Endodermal cell (in vitro differentiated cells): ENCODE data around the gene SCN9A. TPM values are rescaled to one million over a fixed set of nuclear protein-coding genes. Genes with fewer than 3 reads are reported as not detected.

Experiments
- DNase-seq: peaks from one replicate; pipeline ENCODE4 v3.0.0-alpha.2; 2017
- H3K27ac ChIP-seq: 2 replicates; pipeline ENCODE4 v1.5.1; 2013; ENCODE audit warnings: mild to moderate bottlenecking, low read depth, low read length, moderate library complexity
- H3K27me3 ChIP-seq: 2 replicates; pipeline ENCODE4 v1.6.1; 2013; ENCODE audit warnings: mild to moderate bottlenecking, low read length, moderate library complexity; ENCODE audit not compliant: insufficient read depth, control insufficient read depth, poor library complexity, severe bottlenecking
- H3K36me3 ChIP-seq: 2 replicates; pipeline ENCODE4 v1.7.0; 2013; ENCODE audit warnings: mild to moderate bottlenecking, low read length, moderate library complexity; ENCODE audit not compliant: control insufficient read depth, insufficient read depth
- H3K4me1 ChIP-seq: one replicate; pipeline ENCODE4 v1.7.0; 2013; ENCODE audit warnings: low read length; ENCODE audit not compliant: control insufficient read depth, insufficient read depth
- H3K4me3 ChIP-seq: 2 replicates; pipeline ENCODE4 v1.5.1; 2013; ENCODE audit warnings: mild to moderate bottlenecking, low read length, moderate library complexity
- H3K9ac ChIP-seq: 2 replicates; pipeline ENCODE4 v1.6.1; 2013; ENCODE audit warnings: mild to moderate bottlenecking, low read length, moderate library complexity; ENCODE audit not compliant: poor library complexity, severe bottlenecking; ENCODE audit errors: extremely low read depth
- H3K9me3 ChIP-seq: 2 replicates; pipeline ENCODE4 v1.6.1; 2013; ENCODE audit warnings: mild to moderate bottlenecking, low read length, moderate library complexity; ENCODE audit not compliant: control insufficient read depth
- H3K27ac Mint-ChIP-seq: 2 replicates; pipeline ENCODE4 v1.8.0; 2020; ENCODE audit warnings: mixed read lengths
- H3K27me3 Mint-ChIP-seq: 2 replicates; pipeline ENCODE4 v1.8.0; 2021; ENCODE audit warnings: mild to moderate bottlenecking, mixed read lengths; ENCODE audit not compliant: insufficient read depth
- H3K36me3 Mint-ChIP-seq: 2 replicates; pipeline ENCODE4 v1.8.0; 2020; ENCODE audit warnings: low read depth, mixed read lengths
- H3K4me1 Mint-ChIP-seq: 2 replicates; pipeline ENCODE4 v1.8.0; 2020; ENCODE audit warnings: mixed read lengths
- H3K4me3 Mint-ChIP-seq: 2 replicates; pipeline ENCODE4 v1.8.0; 2020; ENCODE audit warnings: mild to moderate bottlenecking, moderate library complexity, mixed read lengths
- H3K9me3 Mint-ChIP-seq: 2 replicates; pipeline ENCODE4 v1.8.0; 2020; ENCODE audit warnings: mild to moderate bottlenecking, mixed read lengths
- WGBS, 2 experiments: methylation state at CpG; one replicate each; pipeline versions ENCODE4 v1.1.5 to v1.1.7; 2013; ENCODE audit warnings: missing lambda C conversion rate in 2 of 2, mixed read lengths in 1 of 2; ENCODE audit not compliant: insufficient coverage in 1 of 2, insufficient read length in 1 of 2; 5-methylcytosine and 5-hydroxymethylcytosine counted together
- total RNA-seq, 2 donors: library from RNA; stranded (reverse); fragmentation: NEBNext Ultra II Directional in 1 of 2; extraction: Animal tissue kit (Norgen Biotek cat#: 25700) in 1 of 2; gene quantifications; 2 replicates in 1 of 2; 3 replicates in 1 of 2; pipeline ENCODE4 v1.2.1, GENCODE V29; 2021
- TF ChIP-seq, protein P1 (sequence below): fragments of 200-600 bp; sonication (generic); conservative IDR thresholded peaks from 2 replicates; pipeline ENCODE4 v1.5.0; 2021; ENCODE audit warnings: antibody characterized with exemption, mild to moderate bottlenecking

SCN9A gene
- total RNA-seq, 2 donors from 2014 or later: 0.13 to 0.35 TPM

- Histone ChIP-seq H3K27me3 (no peaks in the 10 kb centered on the region), H3K4me3 (no peak overlapping the region), H3K27ac (no peak overlapping the region), H3K36me3 (no peaks in the 10 kb centered on the region), H3K4me1 (no peaks in the 10 kb centered on the region), H3K9ac (no peak overlapping the region), H3K9me3 (no peaks in the 10 kb centered on the region)
- TF ChIP-seq, protein P1, sequence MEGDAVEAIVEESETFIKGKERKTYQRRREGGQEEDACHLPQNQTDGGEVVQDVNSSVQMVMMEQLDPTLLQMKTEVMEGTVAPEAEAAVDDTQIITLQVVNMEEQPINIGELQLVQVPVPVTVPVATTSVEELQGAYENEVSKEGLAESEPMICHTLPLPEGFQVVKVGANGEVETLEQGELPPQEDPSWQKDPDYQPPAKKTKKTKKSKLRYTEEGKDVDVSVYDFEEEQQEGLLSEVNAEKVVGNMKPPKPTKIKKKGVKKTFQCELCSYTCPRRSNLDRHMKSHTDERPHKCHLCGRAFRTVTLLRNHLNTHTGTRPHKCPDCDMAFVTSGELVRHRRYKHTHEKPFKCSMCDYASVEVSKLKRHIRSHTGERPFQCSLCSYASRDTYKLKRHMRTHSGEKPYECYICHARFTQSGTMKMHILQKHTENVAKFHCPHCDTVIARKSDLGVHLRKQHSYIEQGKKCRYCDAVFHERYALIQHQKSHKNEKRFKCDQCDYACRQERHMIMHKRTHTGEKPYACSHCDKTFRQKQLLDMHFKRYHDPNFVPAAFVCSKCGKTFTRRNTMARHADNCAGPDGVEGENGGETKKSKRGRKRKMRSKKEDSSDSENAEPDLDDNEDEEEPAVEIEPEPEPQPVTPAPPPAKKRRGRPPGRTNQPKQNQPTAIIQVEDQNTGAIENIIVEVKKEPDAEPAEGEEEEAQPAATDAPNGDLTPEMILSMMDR: no peak
- Mint-ChIP-seq H3K4me1 (peaks cover 11% of the 10 kb centered on the region), H3K36me3 (no peaks in the 10 kb centered on the region), H3K9me3 (no peaks in the 10 kb centered on the region), H3K4me3 (no peak overlapping the region), H3K27ac (no peak overlapping the region), H3K27me3 (no peaks in the 10 kb centered on the region)
- WGBS, 2 experiments: 95% methylated on average over 6 of the region's 6 CpGs; no CpG with 5 or more reads in 1 of the 2 experiments
- no peak for DNase-seq
Observed at GRCh38 chr2:166270376-166270775, 105.4 kb downstream of the SCN9A start.

DNA sequence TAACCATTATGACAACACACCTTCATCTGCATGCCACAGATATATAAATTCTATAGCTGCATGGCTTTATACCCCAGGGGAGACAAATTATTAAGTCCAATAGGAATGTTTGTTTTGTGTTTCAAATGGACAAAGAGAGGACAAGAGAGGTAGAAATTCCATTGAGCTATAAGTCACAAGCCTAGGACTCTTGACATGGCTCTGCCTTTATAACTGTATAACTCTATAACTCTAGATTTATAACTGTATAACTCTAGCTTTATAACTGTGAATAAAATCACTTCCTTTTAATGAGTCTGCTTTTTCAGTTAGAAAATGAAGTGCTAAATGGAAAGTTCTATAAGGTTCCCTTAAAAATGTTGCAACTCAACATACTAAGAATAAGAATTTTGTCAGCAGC, 106.4 kb downstream of the SCN9A start:
- Mint-ChIP-seq H3K9me3 (no peaks in the 10 kb centered on the region), H3K4me3 (no peak overlapping the region)

DNA sequence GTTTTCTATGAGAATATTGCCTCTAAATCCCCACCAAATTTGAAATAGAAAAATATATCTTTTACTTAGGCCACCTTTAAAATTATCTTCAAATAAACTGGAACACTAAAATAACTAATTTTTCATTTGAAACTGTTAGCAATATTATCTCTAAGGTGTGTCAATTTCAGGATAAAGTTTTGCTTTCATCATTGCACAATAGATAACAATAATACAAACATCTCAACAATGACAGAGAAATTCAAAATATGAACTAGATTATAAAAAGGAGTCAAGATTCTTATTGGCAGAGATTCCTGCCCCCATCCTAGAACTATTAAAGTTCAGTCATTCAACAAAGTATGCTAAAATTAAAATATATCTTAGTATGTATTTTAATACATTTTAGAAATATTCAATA, 117.9 kb downstream of the SCN9A start:
- Mint-ChIP-seq H3K4me1 (no peaks in the 10 kb centered on the region), H3K4me3 (no peak overlapping the region), H3K36me3 (no peaks in the 10 kb centered on the region), H3K27me3 (no peaks in the 10 kb centered on the region), H3K9me3 (no peaks in the 10 kb centered on the region), H3K27ac (no peak overlapping the region)
- Histone ChIP-seq H3K9ac (no peak overlapping the region), H3K27me3 (no peaks in the 10 kb centered on the region), H3K36me3 (no peaks in the 10 kb centered on the region), H3K4me3 (no peak overlapping the region), H3K27ac (no peak overlapping the region), H3K4me1 (no peaks in the 10 kb centered on the region), H3K9me3 (no peaks in the 10 kb centered on the region)
- TF ChIP-seq, protein P1: no peak
- no peak for DNase-seq

More for the DNA sequence above, 106.4 kb downstream of the SCN9A start:
- Histone ChIP-seq H3K36me3 (no peaks in the 10 kb centered on the region), H3K4me1 (peaks cover 4% of the 10 kb centered on the region), H3K4me3 (no peak overlapping the region), H3K9ac (no peak overlapping the region), H3K27me3 (no peaks in the 10 kb centered on the region), H3K9me3 (no peaks in the 10 kb centered on the region), H3K27ac (no peak overlapping the region)
- H3K27me3 Mint-ChIP-seq: no peaks in the 10 kb centered on the region
- no peak overlapping the region for H3K27ac Mint-ChIP-seq
- TF ChIP-seq, protein P1: no peak
- DNase-seq: no peak
- H3K4me1 Mint-ChIP-seq: peaks cover 14% of the 10 kb centered on the region
- H3K36me3 Mint-ChIP-seq: no peaks in the 10 kb centered on the region
